Measurements from ENCODE around the gene KCNJ12.
"Not testable (repeated sequence)": the region's sequence is repeated elsewhere in the genome, so short reads cannot be mapped to it uniquely, and the experiment has no call there.

GRCh38 chr17:21404956-21405731, 29.0 kb downstream of the KCNJ12 start:
- TF ChIP-seq ZNF274 (IDR thresholded peaks at IDR 0.05; ENCODE audit: low read depth, low read length); POLR2AphosphoS5 (IDR thresholded peaks at IDR 0.05; ENCODE audit: low read depth, low read length); EZH2 (IDR thresholded peaks at IDR 0.05); YY1 (IDR thresholded peaks at IDR 0.05; ENCODE audit: extremely low read depth, insufficient replicate concordance, low read depth, low read length); EGR1 (IDR thresholded peaks at IDR 0.05; ENCODE audit: low read depth); CTCF (IDR thresholded peaks at IDR 0.05 in 2 of 3, conservative IDR thresholded peaks at IDR 0.05 in 1 of 3; ENCODE audit: borderline replicate concordance in 1 of 3, insufficient read depth in 1 of 3, low read depth in 2 of 3, low read length in 2 of 3); REST (IDR thresholded peaks at IDR 0.05; ENCODE audit: low read depth); POLR2A (IDR thresholded peaks at IDR 0.05; ENCODE audit: borderline replicate concordance, extremely low read depth, insufficient read depth, insufficient read length); SRF (IDR thresholded peaks at IDR 0.05; ENCODE audit: low read depth): not testable (repeated sequence)

Data from HCT116 (cell line).